ENCODE results near the gene B3GALT6. TPM values are rescaled to one million over a fixed set of nuclear protein-coding genes. Genes with fewer than 3 reads are reported as not detected.

B3GALT6 gene
- total and polyA plus RNA-seq, 2 experiments from 2014 or later = 5.5 to 26.5 TPM

- H3K27me3 ChIP-seq (ENCODE audit: insufficient read depth) = no peaks in the 10 kb centered on the region
- no peak overlapping the region for H3K4me2 ChIP-seq
- Mint-ChIP-seq H3K9me3 (no peaks in the 10 kb centered on the region), H3K27me3 (ENCODE audit: insufficient read depth, low read depth, poor library complexity) (peaks cover 14% of the 10 kb centered on the region), H3K4me3 (no peak overlapping the region), H3K4me1 (peaks cover 2% of the 10 kb centered on the region; the same call in 2 of the 3 replicates), H3K36me3 (ENCODE audit: low read depth) (peaks cover 65% of the 10 kb centered on the region), H3K27ac (no peak overlapping the region)
- H3K4me1 ChIP-seq (ENCODE audit: insufficient read depth) = no peaks in the 10 kb centered on the region
- peaks cover 37% of the 10 kb centered on the region for H3K79me2 ChIP-seq (replicated peaks; ENCODE audit: insufficient read depth)
- no peak overlapping the region for H3K27ac ChIP-seq (ENCODE audit: low read depth)
- no peaks in the 10 kb centered on the region for H3K9me2 ChIP-seq (ENCODE audit: insufficient read depth)
- no peak for DNase-seq (ENCODE audit: low spot score)
- no peak for TF ChIP-seq EZH2phosphoT487 (IDR thresholded peaks at IDR 0.05; ENCODE audit: unreplicated experiment)
- TF ChIP-seq REST (IDR thresholded peaks at IDR 0.05; ENCODE audit: unreplicated experiment) = no peak
- no peak for TF ChIP-seq ZNF114 (CRISPR knock-in tag; IDR thresholded peaks at IDR 0.05)
- no peak for TF ChIP-seq NANOG (IDR thresholded peaks at IDR 0.05; ENCODE audit: borderline replicate concordance)
- no peak for TF ChIP-seq EZH2 (IDR thresholded peaks at IDR 0.05; ENCODE audit: low read depth, unreplicated experiment)
- TF ChIP-seq ETS1 (IDR thresholded peaks at IDR 0.05) = no peak
- TF ChIP-seq JUNB (IDR thresholded peaks at IDR 0.05; ENCODE audit: unreplicated experiment) = no peak
- TF ChIP-seq ZNF462 (CRISPR knock-in tag; IDR thresholded peaks at IDR 0.05) = no peak
- TF ChIP-seq CTCF (conservative IDR thresholded peaks at IDR 0.05; ENCODE audit: low read depth in 2 of 2) = no peak
- TF ChIP-seq CREB1 (CRISPR knock-in tag; IDR thresholded peaks at IDR 0.05; ENCODE audit: low read depth) = no peak
- no peak for TF ChIP-seq ZNF331 (CRISPR knock-in tag; IDR thresholded peaks at IDR 0.05; ENCODE audit: low read depth)
- TF ChIP-seq STAT1 (IDR thresholded peaks at IDR 0.05; ENCODE audit: unreplicated experiment) = no peak
- TF ChIP-seq POLR2AphosphoS5 (IDR thresholded peaks at IDR 0.05; ENCODE audit: low read depth) = no peak
- peaks cover 24% of the 10 kb centered on the region for H4K20me1 ChIP-seq (replicated peaks; ENCODE audit: insufficient read depth)
- peaks cover 14% of the 10 kb centered on the region; the same call in 1 of the 2 replicates for H3K36me3 ChIP-seq (ENCODE audit: insufficient read depth)
- H2AFZ ChIP-seq = no peak overlapping the region
- no peak overlapping the region for H3K4me3 ChIP-seq
- H3F3A ChIP-seq (replicated peaks; ENCODE audit: low read depth) = 0 out of 2 replicates have a peak, but pooled peaks cover 12% of the 10 kb centered on the region
- ATAC-seq = no peak
Measured at GRCh38 chr1:1264026-1264425, 32.0 kb downstream of the B3GALT6 start.

Data from GM23338 (cell line).